Transverse colon (tissue), 4 donors: Measurements from ENCODE around the gene CCNY.

Experiments used
- EP300 ChIP-seq: sonication (generic); formaldehyde crosslinking; IDR thresholded peaks from one replicate; pipeline ENCODE4 v1.6.1; 2017; ENCODE audit warnings: antibody characterized with exemption, low read depth
- POLR2A ChIP-seq: fragments of 450-650 bp; IDR thresholded peaks from one replicate; pipeline ENCODE4 v1.6.1; 2016; ENCODE audit warnings: antibody characterized with exemption, mild to moderate bottlenecking, moderate library complexity
- POLR2AphosphoS5 ChIP-seq, 3 donors: sonication (generic); formaldehyde crosslinking; IDR thresholded peaks; one replicate each; pipeline ENCODE4 v1.6.1; 2016; ENCODE audit warnings: antibody characterized with exemption in 3 of 3
- TF ChIP-seq, protein P1 (sequence below), 5 experiments: fragments of 200-600 bp in 3 of 5; fragments of 450-650 bp in 2 of 5; sonication (generic) in 3 of 5; IDR thresholded peaks; 1 replicate in 2 of 5; 2 replicates in 3 of 5; pipeline ENCODE4 v1.5.1; 2016 to 2017; ENCODE audit warnings: antibody characterized with exemption in 5 of 5, inconsistent platforms in 3 of 5, mild to moderate bottlenecking in 2 of 5, moderate library complexity in 1 of 5

DNA sequence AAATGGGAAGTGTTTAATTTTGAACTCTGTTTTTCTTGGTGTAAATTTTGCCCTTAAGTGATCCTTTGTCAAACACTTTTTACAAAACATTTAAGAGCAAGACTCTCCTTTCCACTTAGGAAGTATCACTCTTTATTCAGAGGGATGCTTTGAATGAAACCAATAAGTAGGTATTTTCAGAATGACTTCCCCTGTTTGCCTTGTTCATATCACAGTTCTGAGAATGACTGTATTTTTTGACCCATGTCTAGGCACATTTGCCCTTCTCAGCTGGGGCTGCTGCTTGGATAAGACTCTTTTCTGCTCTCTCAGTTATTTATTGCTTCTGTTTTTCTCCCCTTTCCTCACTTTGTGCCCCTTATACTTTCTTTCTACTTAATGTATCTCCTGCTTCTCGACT lies 98.2 kb downstream of the CCNY start:
- TF ChIP-seq EP300 (no peak), POLR2A (no peak), POLR2AphosphoS5 (IDR thresholded peaks at IDR 0.05) (no peak)
- TF ChIP-seq, protein P1, sequence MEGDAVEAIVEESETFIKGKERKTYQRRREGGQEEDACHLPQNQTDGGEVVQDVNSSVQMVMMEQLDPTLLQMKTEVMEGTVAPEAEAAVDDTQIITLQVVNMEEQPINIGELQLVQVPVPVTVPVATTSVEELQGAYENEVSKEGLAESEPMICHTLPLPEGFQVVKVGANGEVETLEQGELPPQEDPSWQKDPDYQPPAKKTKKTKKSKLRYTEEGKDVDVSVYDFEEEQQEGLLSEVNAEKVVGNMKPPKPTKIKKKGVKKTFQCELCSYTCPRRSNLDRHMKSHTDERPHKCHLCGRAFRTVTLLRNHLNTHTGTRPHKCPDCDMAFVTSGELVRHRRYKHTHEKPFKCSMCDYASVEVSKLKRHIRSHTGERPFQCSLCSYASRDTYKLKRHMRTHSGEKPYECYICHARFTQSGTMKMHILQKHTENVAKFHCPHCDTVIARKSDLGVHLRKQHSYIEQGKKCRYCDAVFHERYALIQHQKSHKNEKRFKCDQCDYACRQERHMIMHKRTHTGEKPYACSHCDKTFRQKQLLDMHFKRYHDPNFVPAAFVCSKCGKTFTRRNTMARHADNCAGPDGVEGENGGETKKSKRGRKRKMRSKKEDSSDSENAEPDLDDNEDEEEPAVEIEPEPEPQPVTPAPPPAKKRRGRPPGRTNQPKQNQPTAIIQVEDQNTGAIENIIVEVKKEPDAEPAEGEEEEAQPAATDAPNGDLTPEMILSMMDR (IDR thresholded peaks at IDR 0.05): no peak
